ENCODE results near the gene MTHFS. TPM values are rescaled to one million over a fixed set of nuclear protein-coding genes. Genes with fewer than 3 reads are reported as not detected.
"Not testable (repeated sequence)": the region's sequence is repeated elsewhere in the genome, so short reads cannot be mapped to it uniquely, and the experiment has no call there.

MTHFS gene
- 10 to 100 TPM; 20.9 to 26.1 (median 23.4) TPM for polyA plus RNA-seq (ENCODE audit: insufficient read depth in 1 of 5, insufficient read length in 5 of 5, low replicate concordance in 1 of 5)
- long read RNA-seq, donor 1, transcript MTHFS-201 (3 exons, 907 nt): major isoform, 9 of 17 reads
- long read RNA-seq, donor 1, partial matches to known transcripts: 0 of 17 reads
- long read RNA-seq, donor 1, other reads (novel, unspliced or antisense): 8 of 17 reads
- long read RNA-seq, donor 2, partial matches to known transcripts: 0 of 7 reads
- long read RNA-seq, donor 2, other reads (novel, unspliced or antisense): 5 of 7 reads
- long read RNA-seq, donor 3, transcript MTHFS-201 (3 exons, 907 nt): major isoform, 12 of 20 reads
- long read RNA-seq, donor 3, partial matches to known transcripts: 0 of 20 reads
- long read RNA-seq, donor 3, other reads (novel, unspliced or antisense): 8 of 20 reads
- long read RNA-seq, donor 4, partial matches to known transcripts: 0 of 4 reads
- long read RNA-seq, donor 4, other reads (novel, unspliced or antisense): 0 of 4 reads
- long read RNA-seq, donor 5, transcript MTHFS-201 (3 exons, 907 nt): major isoform, 18 of 34 reads
- long read RNA-seq, donor 5, partial matches to known transcripts: 0 of 34 reads
- long read RNA-seq, donor 5, other reads (novel, unspliced or antisense): 14 of 34 reads
- long read RNA-seq, donor 6, transcript MTHFS-201 (3 exons, 907 nt): major isoform, 21 of 28 reads
- long read RNA-seq, donor 6, partial matches to known transcripts: 0 of 28 reads
- long read RNA-seq, donor 6, other reads (novel, unspliced or antisense): 6 of 28 reads
- long read RNA-seq, donor 7, transcript MTHFS-201 (3 exons, 907 nt): major isoform, 12 of 24 reads
- long read RNA-seq, donor 7, partial matches to known transcripts: 0 of 24 reads
- long read RNA-seq, donor 7, other reads (novel, unspliced or antisense): 12 of 24 reads
- long read RNA-seq, donor 8, transcript MTHFS-201 (3 exons, 907 nt): major isoform, 6 of 6 reads
- long read RNA-seq, donor 8, partial matches to known transcripts: 0 of 6 reads
- long read RNA-seq, donor 8, other reads (novel, unspliced or antisense): 0 of 6 reads

DNA sequence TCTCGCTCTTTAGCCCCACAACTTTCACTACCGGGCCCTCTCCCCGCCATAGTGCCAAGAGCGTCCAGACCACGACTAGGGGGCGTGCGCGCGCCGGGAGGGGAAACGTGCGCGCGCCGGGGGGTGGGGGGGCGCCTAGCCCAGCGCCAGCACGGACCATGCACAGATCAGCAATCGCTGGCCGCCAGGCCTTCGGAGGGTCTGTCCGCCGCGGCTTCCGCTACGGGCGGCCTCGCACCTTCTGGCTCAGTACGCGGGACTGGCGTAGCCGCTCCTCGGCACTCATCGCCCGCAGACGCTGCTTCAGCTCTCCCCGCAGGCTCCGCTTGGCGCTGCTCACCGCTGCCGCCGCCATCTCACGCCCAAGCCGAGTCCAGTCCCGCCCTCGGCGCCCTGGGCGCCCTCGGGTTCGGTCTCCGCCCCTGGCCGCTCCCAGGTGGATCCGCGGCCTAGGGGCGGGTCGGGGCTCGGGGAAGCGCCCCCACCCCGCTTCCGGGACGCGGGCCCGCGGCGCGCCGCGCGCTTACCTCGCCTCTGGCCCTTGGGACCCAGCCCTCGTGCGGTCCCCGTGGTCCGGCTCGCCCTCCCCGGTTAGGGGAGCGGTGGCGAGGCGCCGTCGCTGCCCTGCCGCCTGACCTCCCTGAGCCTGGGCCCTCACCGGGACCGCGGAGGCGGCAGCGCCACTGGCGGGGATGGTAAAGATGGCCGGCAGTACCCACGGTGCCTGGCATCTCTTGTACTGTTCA, at the start of gene MTHFS:
Gene MTHFS, minus strand, starts transcription at position 381 of the 746 bp plus-strand sequence. Its CDS starts 26 bp downstream, at position 355.
- DNase-seq: peak; percentile 89 to 92

DNA sequence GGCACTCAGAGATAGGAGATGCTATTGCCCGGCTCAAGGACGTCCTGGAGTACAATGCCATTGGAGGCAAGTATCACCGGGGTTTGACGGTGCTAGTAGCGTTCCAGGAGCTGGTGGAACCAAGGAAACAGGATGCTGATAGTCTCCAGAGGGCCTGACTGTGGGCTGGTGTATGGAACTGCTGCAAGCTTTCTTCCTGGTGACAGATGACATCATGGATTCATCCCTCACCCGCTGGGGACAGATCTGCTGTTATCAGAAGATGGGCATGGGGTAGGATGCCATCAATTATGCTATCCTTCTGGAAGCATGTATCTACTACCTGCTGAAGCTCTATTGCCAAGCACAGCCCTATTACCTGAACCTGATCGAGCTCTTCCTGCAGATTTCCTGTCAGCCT, 47.8 kb upstream of the MTHFS start:
- DNase-seq: no peak

- DNase-seq: no peak
Observed at GRCh38 chr15:79943820-79944219, 47.0 kb upstream of the MTHFS start.

GRCh38 chr15:79942741-79943481, 46.1 kb upstream of the MTHFS start:
- no peak for DNase-seq

- no peak for DNase-seq
Observed at GRCh38 chr15:79939399-79939798, 42.6 kb upstream of the MTHFS start.

DNA sequence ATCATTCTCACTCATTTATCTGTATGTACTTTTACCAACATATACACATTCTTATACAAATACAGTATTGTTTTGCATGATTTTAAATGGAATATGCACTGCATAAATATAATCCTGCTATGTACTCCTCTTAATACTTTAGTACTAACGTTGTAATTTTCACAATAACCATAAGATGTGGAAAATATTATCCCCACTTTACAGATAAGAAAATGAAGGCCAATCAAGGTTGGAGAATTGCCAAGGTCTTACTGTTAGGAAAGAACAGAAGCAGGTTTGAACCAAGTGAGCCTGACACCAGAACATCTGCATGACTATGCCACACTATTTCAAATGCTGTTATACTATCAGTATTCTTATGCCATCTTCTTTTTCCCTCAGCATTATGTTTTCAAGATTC, 41.3 kb upstream of the MTHFS start:
- DNase-seq: no peak

GRCh38 chr15:79935556-79936201, 38.9 kb upstream of the MTHFS start:
- not testable (repeated sequence) for DNase-seq

DNA sequence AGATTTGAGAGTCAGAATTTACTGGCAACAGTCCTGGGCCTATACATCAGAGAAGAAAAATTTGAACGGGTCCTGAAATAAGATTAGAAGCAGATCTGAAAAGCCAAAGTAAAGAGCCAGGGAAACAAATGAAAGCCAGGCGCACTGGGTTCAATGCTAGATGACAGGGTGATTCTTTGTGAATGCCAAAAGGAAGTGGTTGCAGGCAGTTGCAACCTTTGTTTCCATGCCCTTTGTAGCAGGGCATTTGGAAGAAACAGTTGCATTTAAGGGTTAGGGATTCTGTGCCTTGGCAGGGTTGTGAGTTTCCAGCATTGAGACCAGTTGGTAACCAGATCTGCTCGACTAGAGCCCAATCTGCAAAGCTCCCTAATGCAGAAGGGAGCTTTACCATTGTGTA, 36.4 kb upstream of the MTHFS start:
- no peak for DNase-seq

- no peak for DNase-seq
Observed at GRCh38 chr15:79932447-79932846, 35.6 kb upstream of the MTHFS start.

DNA sequence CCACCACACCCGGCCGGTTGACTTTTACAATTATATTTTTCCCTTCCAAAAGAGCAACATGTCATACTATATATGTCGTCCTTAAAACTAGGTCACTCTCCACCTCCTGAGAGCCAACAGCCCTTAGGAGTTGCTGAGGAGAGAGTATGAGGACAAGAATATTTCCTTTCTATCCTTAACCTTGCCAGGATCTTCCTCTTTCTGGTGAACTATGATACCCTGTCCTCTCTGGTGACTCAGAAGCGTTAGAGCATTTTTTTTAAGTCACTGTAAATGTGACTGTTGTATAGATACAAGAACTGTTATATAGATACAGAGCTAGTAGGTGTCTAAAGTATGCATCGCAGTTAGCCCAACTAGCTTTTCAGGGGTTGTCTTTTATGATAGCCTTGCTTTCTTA, 33.7 kb upstream of the MTHFS start:
- no peak for DNase-seq

- no peak for DNase-seq
Observed at GRCh38 chr15:79929412-79929811, 32.6 kb upstream of the MTHFS start.

- not testable (repeated sequence) for DNase-seq
Observed at GRCh38 chr15:79926116-79926515, 29.3 kb upstream of the MTHFS start.

DNA sequence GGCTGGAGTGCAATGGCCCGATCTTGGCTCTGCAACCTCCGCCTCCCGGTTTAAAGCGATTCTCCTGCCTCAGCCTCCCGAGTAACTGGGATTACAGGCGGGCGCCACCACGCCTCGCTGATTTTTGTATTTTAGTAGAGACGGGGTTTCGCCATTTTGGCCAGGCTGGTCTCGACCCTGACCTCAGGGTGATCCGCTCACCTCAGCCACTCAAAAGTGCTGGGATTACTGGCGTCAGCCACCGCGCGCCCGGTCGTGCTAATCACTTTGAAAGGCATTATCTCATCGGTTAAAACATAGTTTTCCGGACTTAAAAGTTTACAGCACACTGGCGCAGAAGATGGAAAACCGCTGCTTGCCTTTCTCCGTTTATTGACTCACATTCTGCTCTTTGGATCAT, 27.6 kb upstream of the MTHFS start:
- no peak for DNase-seq

GRCh38 chr15:79923515-79924169, 26.8 kb upstream of the MTHFS start:
- DNase-seq: peak; percentile 96

GRCh38 chr15:79923079-79923514, 26.3 kb upstream of the MTHFS start:
- DNase-seq: peak in 1 of 2 donors; percentile 57

- DNase-seq: peak in 1 of 2 donors; percentile 51
Observed at GRCh38 chr15:79922512-79923078, 25.8 kb upstream of the MTHFS start.

DNA sequence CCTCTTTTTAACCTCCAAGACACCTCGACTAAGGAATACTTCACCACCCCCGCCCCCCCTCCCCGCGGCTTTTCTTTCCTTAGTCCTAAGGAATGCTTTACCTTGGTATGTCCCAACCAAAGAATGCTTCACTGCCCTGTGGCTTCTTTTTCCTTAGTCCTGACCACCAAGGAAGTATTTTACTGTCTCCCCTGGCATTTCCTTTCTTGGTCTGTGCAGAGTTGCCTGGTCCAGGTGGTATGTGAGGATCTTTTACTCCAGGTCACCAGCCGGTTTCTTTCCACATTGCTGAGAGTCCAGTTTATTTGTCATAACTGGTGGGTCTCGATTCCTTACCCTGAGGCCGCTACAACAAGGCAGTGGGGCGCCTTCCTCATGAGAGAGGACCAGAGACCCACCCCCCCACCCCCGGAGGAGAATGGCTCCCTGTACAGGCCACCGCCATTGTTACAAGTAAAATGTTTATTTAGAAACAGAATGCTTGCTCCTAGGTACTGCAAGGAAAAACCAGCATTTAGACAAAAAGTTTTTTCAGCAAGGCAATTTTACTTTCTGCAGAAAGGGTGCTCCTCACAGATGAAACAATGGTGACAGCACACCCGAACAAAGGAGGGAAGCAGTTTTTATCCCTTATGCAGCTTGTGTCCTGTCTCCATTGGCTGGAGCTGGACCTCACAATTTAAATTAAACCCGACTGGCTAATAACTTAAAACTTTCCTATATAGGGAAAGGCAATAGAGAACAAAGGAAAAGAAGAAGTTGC, 23.1 kb upstream of the MTHFS start:
- no peak for DNase-seq

DNA sequence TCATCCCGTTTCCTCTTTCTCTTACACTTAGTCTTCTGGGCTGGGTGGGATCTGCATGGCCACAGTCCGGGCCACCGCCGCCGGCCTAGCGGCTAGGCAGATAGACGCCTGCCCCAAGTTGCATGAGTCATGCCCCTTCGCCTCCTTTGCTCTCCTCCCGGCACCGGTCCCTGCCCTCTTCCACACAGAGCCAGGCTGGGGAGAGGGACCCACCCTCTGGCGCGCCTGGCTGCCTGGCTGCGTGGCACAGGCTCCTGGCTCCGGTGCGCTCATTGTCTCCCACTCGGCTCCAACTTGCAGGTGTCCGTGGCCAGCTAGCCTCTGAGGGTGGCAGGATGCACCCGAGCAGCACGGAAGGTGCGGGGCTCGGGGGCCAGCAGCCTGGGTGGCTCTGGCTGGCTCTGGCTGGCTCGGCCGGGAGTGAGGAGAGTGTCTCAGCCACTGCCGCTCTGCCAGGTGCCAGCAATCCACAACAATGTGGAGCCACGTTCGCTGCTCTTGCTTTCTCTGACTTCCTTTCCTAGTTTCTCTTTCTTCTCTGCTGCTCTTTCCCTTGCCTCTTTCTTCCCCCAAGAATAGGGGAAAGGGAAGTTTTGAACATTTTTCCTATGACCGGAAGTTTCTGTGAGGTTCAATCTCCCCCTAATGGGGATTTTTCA, 22.4 kb upstream of the MTHFS start:
- no peak for DNase-seq

All from right lung (tissue), 10 donors.